Measurements from ENCODE around the gene PHACTR1. TPM values are rescaled to one million over a fixed set of nuclear protein-coding genes. Genes with fewer than 3 reads are reported as not detected.

Gene PHACTR1
- total and polyA plus RNA-seq, 9 of the 15 experiments (the other 6 are each of a cell fraction or from before 2014, with no cell fraction given) = 11.5 to 32.6 (median 22.0) TPM

GRCh38 chr6:12785301-12785700 lies 68.7 kb downstream of the PHACTR1 start (continued):
- TF ChIP-seq MBD1 (CRISPR knock-in tag; IDR thresholded peaks at IDR 0.05) = no peak
- TF ChIP-seq ZNF512 (tag; IDR thresholded peaks at IDR 0.05) = no peak

GRCh38 chr6:12785921-12786320 lies 69.4 kb downstream of the PHACTR1 start:
- FAIRE-seq (no peak), DNase-seq (ENCODE audit: extremely low read depth in 1 of 4, low spot score in 3 of 4) (no peak), ATAC-seq (no peak)
- no peaks in the 10 kb centered on the region for H3K9me3 ChIP-seq (replicated peaks; ENCODE audit: control insufficient read depth, insufficient read depth, low read depth, low read length)
- no peaks in the 10 kb centered on the region for H3K79me2 ChIP-seq (ENCODE audit: control insufficient read depth, insufficient read depth, low read length)
- CTCF ChIA-PET (ENCODE audit: low intra/inter-chr PET ratio) = no interaction called here
- no TSS peak for BruUV-seq (replicated peaks)
- intact Hi-C loops (cut with micrococcal nuclease) (no loop called here), in situ Hi-C loops (cut with MboI) (no loop called here)
- no peaks in the 10 kb centered on the region for H3K4me1 ChIP-seq (replicated peaks in 1 of 2; ENCODE audit: control insufficient read depth in 2 of 2, insufficient read depth in 2 of 2, low read length in 2 of 2)
- POLR2A ChIA-PET = no interaction called here
- no peaks in the 10 kb centered on the region for H3K9me1 ChIP-seq (ENCODE audit: control insufficient read depth, insufficient read depth, low read length)
- H3K27ac ChIP-seq (ENCODE audit: extremely low read depth, low read depth, low read length) = no peak overlapping the region
- H3K4me2 ChIP-seq (ENCODE audit: insufficient read depth, low read length) = no peak overlapping the region
- H3K4me3 ChIP-seq = no peak overlapping the region
- H4K20me1 ChIP-seq (replicated peaks; ENCODE audit: control insufficient read depth, insufficient read depth, low read length) = no peaks in the 10 kb centered on the region
- H3K27me3 ChIP-seq (ENCODE audit: control insufficient read depth in 2 of 2, insufficient read depth in 2 of 2, low read length in 2 of 2) = no peaks in the 10 kb centered on the region
- 0% methylated on average over 4 of the region's 4 CpGs for WGBS (ENCODE audit: insufficient coverage, low coverage, missing lambda C conversion rate)
- no peak overlapping the region for H2AFZ ChIP-seq (ENCODE audit: low read depth, low read length)
- H3K9ac ChIP-seq (ENCODE audit: insufficient read depth in 1 of 2, low read depth in 2 of 2, low read length in 2 of 2) = no peak overlapping the region
- no peaks in the 10 kb centered on the region for H3K36me3 ChIP-seq (ENCODE audit: control insufficient read depth, insufficient read depth, low read length)
- TF ChIP-seq PHB2 (IDR thresholded peaks at IDR 0.05; ENCODE audit: low read depth) (no peak), NUFIP1 (IDR thresholded peaks at IDR 0.05; ENCODE audit: partially characterized antibody) (no peak), ZNF592 (IDR thresholded peaks at IDR 0.05) (no peak), ZNF518B (CRISPR knock-in tag; IDR thresholded peaks at IDR 0.05) (no peak), THAP12 (CRISPR knock-in tag; IDR thresholded peaks at IDR 0.05) (no peak)
